ENCODE measurements around the gene MAP3K3.
A peak's percentile ranks its signal among the peaks of the same experiment; 100 is the strongest.

Gene MAP3K3

GRCh38 chr17:63740464-63741142, 118.4 kb downstream of the MAP3K3 start:
- Histone ChIP-seq H2AFZ (ENCODE audit: low read length, unreplicated experiment) (peak overlapping the region; percentile 73), H3K4me3 (ENCODE audit: low read depth, low read length) (peak overlapping the region; percentile 84), H3K4me1 (ENCODE audit: control insufficient read depth, insufficient read depth, low read length, unreplicated experiment) (no peaks in the 10 kb centered on the region), H3K79me2 (ENCODE audit: control insufficient read depth, insufficient read depth, low read length, unreplicated experiment) (peaks cover 20% of the 10 kb centered on the region), H3K36me3 (ENCODE audit: insufficient read depth, low read length) (peaks cover 2% of the 10 kb centered on the region; the same call in 1 of the 2 replicates), H3K27me3 (ENCODE audit: insufficient read depth, low read length) (no peaks in the 10 kb centered on the region), H3K27ac (ENCODE audit: low read depth, low read length) (peak overlapping the region; percentile 30)

DNA sequence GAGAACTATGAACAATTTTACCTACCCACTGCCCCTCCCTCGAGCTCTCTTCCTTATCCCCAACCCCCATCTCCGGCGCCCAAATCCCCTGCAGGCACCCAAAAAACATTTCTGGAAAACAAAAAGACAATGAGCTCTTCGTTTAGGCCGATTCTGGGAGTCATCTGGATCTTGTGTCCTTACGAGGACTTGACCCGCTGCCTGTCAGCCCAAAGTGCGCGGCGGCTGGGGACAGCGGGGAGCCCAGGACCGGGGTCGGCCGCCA, 118.9 kb downstream of the MAP3K3 start:
- H3K27ac ChIP-seq (ENCODE audit: low read depth, low read length): peak overlapping the region; percentile 30
- no peaks in the 10 kb centered on the region for H3K4me1 ChIP-seq (ENCODE audit: control insufficient read depth, insufficient read depth, low read length, unreplicated experiment)
- H3K4me3 ChIP-seq (ENCODE audit: low read depth, low read length): peak overlapping the region; percentile 84
- peaks cover 18% of the 10 kb centered on the region for H3K79me2 ChIP-seq (ENCODE audit: control insufficient read depth, insufficient read depth, low read length, unreplicated experiment)
- H3K27me3 ChIP-seq (ENCODE audit: insufficient read depth, low read length): no peaks in the 10 kb centered on the region
- peak overlapping the region; percentile 73 for H2AFZ ChIP-seq (ENCODE audit: low read length, unreplicated experiment)
- H3K36me3 ChIP-seq (ENCODE audit: insufficient read depth, low read length): peaks cover 7% of the 10 kb centered on the region

- peak within 1 kb of the TSS; percentile 73 for H2AFZ ChIP-seq (ENCODE audit: low read length, unreplicated experiment)
- no peaks in the 10 kb centered on the region for H3K4me1 ChIP-seq (ENCODE audit: control insufficient read depth, insufficient read depth, low read length, unreplicated experiment)
- H3K27me3 ChIP-seq (ENCODE audit: insufficient read depth, low read length): no peaks in the 10 kb centered on the region
- H3K79me2 ChIP-seq (ENCODE audit: control insufficient read depth, insufficient read depth, low read length, unreplicated experiment): peaks cover 18% of the 10 kb centered on the region
- H3K36me3 ChIP-seq (ENCODE audit: insufficient read depth, low read length): peaks cover 9% of the 10 kb centered on the region
- H3K4me3 ChIP-seq (ENCODE audit: low read depth, low read length): peak within 1 kb of the TSS; percentile 84
- H3K27ac ChIP-seq (ENCODE audit: low read depth, low read length): peak within 1 kb of the TSS; percentile 70
These were observed 119.4 kb downstream of the MAP3K3 start, which contains the start of gene STRADA for GRCh38 chr17:63741408-63742173. TSS of gene STRADA (minus strand) at chr17:63741799. CDS start at chr17:63728369, 13,430 bp downstream.
